ENCODE measurements around the gene UBE2QL1. TPM values are rescaled to one million over a fixed set of nuclear protein-coding genes. Genes with fewer than 3 reads are reported as not detected.

The UBE2QL1 gene
- polyA plus RNA-seq, 1 of the 3 experiments (the other 2 are of a cell fraction), result 0.28 TPM

- no peaks in the 10 kb centered on the region for H3K36me3 ChIP-seq (replicated peaks in 1 of 2; ENCODE audit: control insufficient read depth in 1 of 2, insufficient read depth in 2 of 2, low read length in 1 of 2)
Observed at GRCh38 chr5:6410421-6410820, 38.2 kb upstream of the UBE2QL1 start.

More at GRCh38 chr5:6410421-6410820, 38.2 kb upstream of the UBE2QL1 start:
- ChIA-PET CTCF (interaction anchor here (1.4 kb wide), 1 partner anchor 8 kb away, joined by 3 read pairs; no protein-coding TSS in a partner anchor), POLR2A (no interaction called here)
- TF ChIP-seq MEF2A (IDR thresholded peaks at IDR 0.05; ENCODE audit: borderline replicate concordance, low read depth) (no peak), POLR2AphosphoS5 (IDR thresholded peaks at IDR 0.05; ENCODE audit: low read depth, low read length) (no peak), REST (IDR thresholded peaks at IDR 0.05; ENCODE audit: low read depth, low read length) (no peak), PBX3 (IDR thresholded peaks at IDR 0.05) (no peak), IRF3 (IDR thresholded peaks at IDR 0.05; ENCODE audit: low read depth, low read length) (no peak), CHD2 (IDR thresholded peaks at IDR 0.05; ENCODE audit: low read length, partially characterized antibody) (no peak), ELF1 (IDR thresholded peaks at IDR 0.05) (no peak), CTCF (IDR thresholded peaks at IDR 0.05) (no peak), SIN3A (IDR thresholded peaks at IDR 0.05; ENCODE audit: borderline replicate concordance, low read depth, low read length) (no peak), JUND (IDR thresholded peaks at IDR 0.05) (no peak)
- Histone ChIP-seq H3K9me2 (no peaks in the 10 kb centered on the region), H3F3A (replicated peaks; ENCODE audit: insufficient read depth) (no peaks in the 10 kb centered on the region), H3K79me2 (ENCODE audit: insufficient read depth) (no peaks in the 10 kb centered on the region), H3K9ac (no peak overlapping the region), H3K9me3 (no peaks in the 10 kb centered on the region), H3K27me3 (ENCODE audit: insufficient read depth) (no peaks in the 10 kb centered on the region), H3K4me2 (no peak overlapping the region), H3K4me3 (ENCODE audit: low read depth in 2 of 2, low read length in 1 of 2) (no peak overlapping the region), H4K20me1 (ENCODE audit: insufficient read depth) (no peaks in the 10 kb centered on the region), H2AFZ (ENCODE audit: low read depth) (no peak overlapping the region), H3K27ac (ENCODE audit: low read depth in 2 of 2, low read length in 1 of 2) (no peak overlapping the region), H3K4me1 (ENCODE audit: control insufficient read depth in 1 of 2, insufficient read depth in 2 of 2, low read depth in 1 of 2, low read length in 1 of 2) (peaks cover 0 to 4% of the 10 kb centered on the region in 2 experiments; a peak in 1 of 4 replicates)
- DNase-seq, result no peak
- 60% methylated on average over 9 of the region's 9 CpGs for WGBS (ENCODE audit: low lambda C conversion rate)

Data from SK-N-SH (cell line).